ENCODE data around the gene ARHGAP1.

DNA sequence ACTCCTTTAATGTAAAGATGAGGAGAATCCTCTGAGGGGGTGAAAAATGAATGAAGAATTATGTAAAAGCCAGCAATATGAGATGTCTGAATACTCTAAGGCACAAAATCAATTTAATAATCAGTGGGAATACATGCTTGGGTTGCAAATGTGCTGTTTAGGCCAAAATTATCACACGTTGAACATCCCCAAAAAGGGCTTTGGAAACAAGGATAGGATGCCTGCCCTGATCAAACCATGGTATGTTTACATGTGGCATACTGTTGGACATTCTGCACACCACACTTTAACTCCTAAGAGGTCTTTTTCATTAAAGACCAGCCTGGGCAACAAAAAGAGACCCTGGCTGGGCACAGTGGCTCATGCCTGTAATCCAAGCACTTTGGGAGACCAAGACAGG, 44.9 kb upstream of the ARHGAP1 start:
- TF ChIP-seq, protein P1, sequence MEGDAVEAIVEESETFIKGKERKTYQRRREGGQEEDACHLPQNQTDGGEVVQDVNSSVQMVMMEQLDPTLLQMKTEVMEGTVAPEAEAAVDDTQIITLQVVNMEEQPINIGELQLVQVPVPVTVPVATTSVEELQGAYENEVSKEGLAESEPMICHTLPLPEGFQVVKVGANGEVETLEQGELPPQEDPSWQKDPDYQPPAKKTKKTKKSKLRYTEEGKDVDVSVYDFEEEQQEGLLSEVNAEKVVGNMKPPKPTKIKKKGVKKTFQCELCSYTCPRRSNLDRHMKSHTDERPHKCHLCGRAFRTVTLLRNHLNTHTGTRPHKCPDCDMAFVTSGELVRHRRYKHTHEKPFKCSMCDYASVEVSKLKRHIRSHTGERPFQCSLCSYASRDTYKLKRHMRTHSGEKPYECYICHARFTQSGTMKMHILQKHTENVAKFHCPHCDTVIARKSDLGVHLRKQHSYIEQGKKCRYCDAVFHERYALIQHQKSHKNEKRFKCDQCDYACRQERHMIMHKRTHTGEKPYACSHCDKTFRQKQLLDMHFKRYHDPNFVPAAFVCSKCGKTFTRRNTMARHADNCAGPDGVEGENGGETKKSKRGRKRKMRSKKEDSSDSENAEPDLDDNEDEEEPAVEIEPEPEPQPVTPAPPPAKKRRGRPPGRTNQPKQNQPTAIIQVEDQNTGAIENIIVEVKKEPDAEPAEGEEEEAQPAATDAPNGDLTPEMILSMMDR (IDR thresholded peaks at IDR 0.05) = no peak
- no peak for TF ChIP-seq EZH2 (IDR thresholded peaks at IDR 0.05)

Data from neural progenitor cell (in vitro differentiated cells).